DND-41 (cell line): ENCODE measurements around the gene WDFY4.

Experiments used
- ATAC-seq: fragments of 200-7000 bp; cut with Tn5 transposase; 3 replicates; pipeline ENCODE4 v1.9.1; 2021; ENCODE audit warnings: low read depth; ENCODE audit not compliant: insufficient read depth
- DNase-seq: peaks from one replicate; pipeline ENCODE4 v3.0.0-alpha.2; 2020
- H2AFZ ChIP-seq: 2 replicates; pipeline ENCODE4 v1.6.0; 2012; ENCODE audit warnings: low read depth, low read length
- H3K27ac ChIP-seq: 2 replicates; pipeline ENCODE4 v1.5.1; 2012; ENCODE audit warnings: low read length, inconsistent platforms
- H3K27me3 ChIP-seq: fragments of 200-600 bp; sonication (generic); 2 replicates; pipeline ENCODE4 v1.6.0; 2012; ENCODE audit warnings: low read length, mild to moderate bottlenecking, inconsistent platforms; ENCODE audit not compliant: insufficient read depth, poor library complexity
- H3K36me3 ChIP-seq: 2 replicates; pipeline ENCODE4 v1.5.1; 2012; ENCODE audit warnings: low read length, inconsistent platforms; ENCODE audit not compliant: insufficient read depth
- H3K4me1 ChIP-seq: 2 replicates; pipeline ENCODE4 v1.5.1; 2012; ENCODE audit warnings: mild to moderate bottlenecking, low read length; ENCODE audit not compliant: insufficient read depth
- H3K4me2 ChIP-seq: 2 replicates; pipeline ENCODE4 v1.6.0; 2012; ENCODE audit warnings: mild to moderate bottlenecking, moderate library complexity, low read length, inconsistent platforms; ENCODE audit not compliant: insufficient read depth
- H3K4me3 ChIP-seq, 2 experiments: fragments of 200-600 bp in 1 of 2; shearing (Covaris generic) in 1 of 2; 2 replicates each; pipeline ENCODE4 v1.5.1; 2012 to 2016; ENCODE audit warnings: inconsistent platforms in 2 of 2, low read length in 2 of 2, mild to moderate bottlenecking in 2 of 2, low read depth in 1 of 2, moderate library complexity in 1 of 2
- H3K79me2 ChIP-seq: 2 replicates; pipeline ENCODE4 v1.6.0; 2012; ENCODE audit warnings: low read length, inconsistent platforms; ENCODE audit not compliant: insufficient read depth
- H3K9ac ChIP-seq: 2 replicates; pipeline ENCODE4 v1.6.0; 2012; ENCODE audit warnings: low read depth, mild to moderate bottlenecking, inconsistent platforms, low read length, moderate library complexity
- H3K9me3 ChIP-seq: 2 replicates; pipeline ENCODE4 v1.5.1; 2012; ENCODE audit warnings: low read length, moderate library complexity, mild to moderate bottlenecking, inconsistent platforms; ENCODE audit not compliant: insufficient read depth, severe bottlenecking
- H4K20me1 ChIP-seq: 2 replicates; pipeline ENCODE4 v1.6.0; 2012; ENCODE audit warnings: low read length; ENCODE audit not compliant: insufficient read depth
- EZH2 ChIP-seq: IDR thresholded peaks from 3 replicates; pipeline ENCODE4 v1.6.1; 2012; ENCODE audit warnings: borderline replicate concordance, low read depth, mild to moderate bottlenecking, moderate library complexity, low read length, inconsistent platforms; ENCODE audit not compliant: severe bottlenecking
- TF ChIP-seq, protein P1 (sequence below): IDR thresholded peaks from 2 replicates; pipeline ENCODE4 v1.5.1; 2012; ENCODE audit warnings: borderline replicate concordance, low read length, moderate library complexity, mild to moderate bottlenecking; ENCODE audit not compliant: poor library complexity, severe bottlenecking; ENCODE audit errors: extremely low read depth

WDFY4 gene

DNA sequence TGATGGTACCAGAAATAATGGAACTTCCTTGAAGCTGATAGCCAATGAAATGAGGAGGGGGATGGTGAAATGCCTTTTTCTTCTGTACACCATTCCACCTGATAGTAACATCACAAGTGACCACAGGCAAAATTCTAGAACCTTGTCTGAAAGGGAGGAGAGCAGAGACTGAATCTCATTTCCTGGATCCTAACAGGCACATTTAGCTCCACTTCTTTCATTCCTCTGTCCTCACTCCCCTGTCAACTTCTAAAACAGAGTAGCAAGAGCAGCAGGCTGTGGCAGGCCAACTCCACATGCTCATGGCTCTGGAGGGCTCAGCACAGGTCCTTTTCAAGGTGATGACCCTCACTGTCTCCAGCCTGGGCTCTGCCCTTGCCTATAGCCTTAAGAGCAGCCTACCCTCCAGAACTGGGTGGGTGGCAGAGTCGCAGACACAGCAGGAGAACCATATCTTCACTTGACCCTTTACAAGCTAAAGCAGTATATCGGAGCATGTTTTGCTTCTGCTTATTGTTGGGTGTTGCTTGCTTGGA lies 255.2 kb downstream of the WDFY4 start, which contains the start of gene LRRC18:
Gene LRRC18 (minus strand): TSS at position 51 of the 536 bp plus-strand sequence. CDS start 25,685 bp downstream, outside the sequence.
- no peak within 1 kb of the TSS for H3K4me3 ChIP-seq
- no peaks in the 10 kb centered on the region for H3K79me2 ChIP-seq
- no peaks in the 10 kb centered on the region for H3K27me3 ChIP-seq
- ATAC-seq: no peak
- DNase-seq: no peak
- H3K4me1 ChIP-seq: peaks cover 10% of the 10 kb centered on the region
- no peak within 1 kb of the TSS for H3K4me2 ChIP-seq
- no peak within 1 kb of the TSS for H2AFZ ChIP-seq
- H3K9me3 ChIP-seq: no peaks in the 10 kb centered on the region
- H4K20me1 ChIP-seq: no peaks in the 10 kb centered on the region
- H3K9ac ChIP-seq: no peak within 1 kb of the TSS
- no peak within 1 kb of the TSS for H3K27ac ChIP-seq
- no peak for TF ChIP-seq EZH2
- TF ChIP-seq, protein P1, sequence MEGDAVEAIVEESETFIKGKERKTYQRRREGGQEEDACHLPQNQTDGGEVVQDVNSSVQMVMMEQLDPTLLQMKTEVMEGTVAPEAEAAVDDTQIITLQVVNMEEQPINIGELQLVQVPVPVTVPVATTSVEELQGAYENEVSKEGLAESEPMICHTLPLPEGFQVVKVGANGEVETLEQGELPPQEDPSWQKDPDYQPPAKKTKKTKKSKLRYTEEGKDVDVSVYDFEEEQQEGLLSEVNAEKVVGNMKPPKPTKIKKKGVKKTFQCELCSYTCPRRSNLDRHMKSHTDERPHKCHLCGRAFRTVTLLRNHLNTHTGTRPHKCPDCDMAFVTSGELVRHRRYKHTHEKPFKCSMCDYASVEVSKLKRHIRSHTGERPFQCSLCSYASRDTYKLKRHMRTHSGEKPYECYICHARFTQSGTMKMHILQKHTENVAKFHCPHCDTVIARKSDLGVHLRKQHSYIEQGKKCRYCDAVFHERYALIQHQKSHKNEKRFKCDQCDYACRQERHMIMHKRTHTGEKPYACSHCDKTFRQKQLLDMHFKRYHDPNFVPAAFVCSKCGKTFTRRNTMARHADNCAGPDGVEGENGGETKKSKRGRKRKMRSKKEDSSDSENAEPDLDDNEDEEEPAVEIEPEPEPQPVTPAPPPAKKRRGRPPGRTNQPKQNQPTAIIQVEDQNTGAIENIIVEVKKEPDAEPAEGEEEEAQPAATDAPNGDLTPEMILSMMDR: no peak
- H3K36me3 ChIP-seq: no peaks in the 10 kb centered on the region

GRCh38 chr10:48940372-48940771 lies 255.7 kb downstream of the WDFY4 start:
- Histone ChIP-seq H3K4me1 (peaks cover 6% of the 10 kb centered on the region), H4K20me1 (no peaks in the 10 kb centered on the region), H3K27ac (no peak overlapping the region), H3K4me2 (no peak overlapping the region), H2AFZ (no peak overlapping the region), H3K4me3 (no peak overlapping the region), H3K36me3 (no peaks in the 10 kb centered on the region), H3K27me3 (no peaks in the 10 kb centered on the region), H3K79me2 (no peaks in the 10 kb centered on the region), H3K9ac (no peak overlapping the region), H3K9me3 (no peaks in the 10 kb centered on the region)
- no peak for ATAC-seq
- TF ChIP-seq, protein P1: no peak
- no peak for TF ChIP-seq EZH2
- no peak for DNase-seq

DNA sequence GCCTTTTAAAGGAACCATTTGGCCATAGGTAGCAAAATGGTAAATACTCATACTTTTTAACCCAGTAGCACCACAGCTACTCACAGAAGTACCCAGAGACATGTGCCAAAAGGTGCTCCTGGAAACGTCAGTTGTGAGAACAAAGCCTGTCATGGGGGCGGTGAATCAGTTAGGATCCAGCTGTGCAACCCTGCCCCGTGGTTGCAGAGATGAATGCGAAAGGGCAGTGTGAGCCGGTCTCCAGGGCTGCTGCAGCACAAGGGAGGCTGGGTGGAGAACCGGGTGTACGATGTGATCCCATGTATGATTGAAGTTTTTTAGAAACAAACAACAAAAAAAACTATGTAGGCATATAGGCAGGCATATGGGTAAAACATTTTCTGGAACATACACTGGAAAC lies 256.3 kb downstream of the WDFY4 start:
- Histone ChIP-seq H3K27ac (no peak overlapping the region), H3K4me1 (peaks cover under 1% of the 10 kb centered on the region; the same call in 1 of the 2 replicates), H4K20me1 (no peaks in the 10 kb centered on the region), H3K4me3 (no peak overlapping the region), H3K79me2 (no peaks in the 10 kb centered on the region), H3K27me3 (no peaks in the 10 kb centered on the region), H3K9ac (no peak overlapping the region), H3K36me3 (no peaks in the 10 kb centered on the region), H2AFZ (no peak overlapping the region; the same call in 1 of the 2 replicates), H3K9me3 (no peaks in the 10 kb centered on the region), H3K4me2 (no peak overlapping the region)
- TF ChIP-seq, protein P1: no peak
- no peak for TF ChIP-seq EZH2
- ATAC-seq (peak; percentile 40; the same call in 1 of the 3 replicates), DNase-seq (peak; percentile 15)
